ENCODE data around the gene PLCG1. TPM values are rescaled to one million over a fixed set of nuclear protein-coding genes. Genes with fewer than 3 reads are reported as not detected.
A peak's percentile ranks its signal among the peaks of the same experiment; 100 is the strongest.

PLCG1 gene
- total and polyA plus RNA-seq, 2 of the 8 experiments (the other 6 are each of a cell fraction or from before 2014, with no cell fraction given), result 103 to 154 TPM

DNA sequence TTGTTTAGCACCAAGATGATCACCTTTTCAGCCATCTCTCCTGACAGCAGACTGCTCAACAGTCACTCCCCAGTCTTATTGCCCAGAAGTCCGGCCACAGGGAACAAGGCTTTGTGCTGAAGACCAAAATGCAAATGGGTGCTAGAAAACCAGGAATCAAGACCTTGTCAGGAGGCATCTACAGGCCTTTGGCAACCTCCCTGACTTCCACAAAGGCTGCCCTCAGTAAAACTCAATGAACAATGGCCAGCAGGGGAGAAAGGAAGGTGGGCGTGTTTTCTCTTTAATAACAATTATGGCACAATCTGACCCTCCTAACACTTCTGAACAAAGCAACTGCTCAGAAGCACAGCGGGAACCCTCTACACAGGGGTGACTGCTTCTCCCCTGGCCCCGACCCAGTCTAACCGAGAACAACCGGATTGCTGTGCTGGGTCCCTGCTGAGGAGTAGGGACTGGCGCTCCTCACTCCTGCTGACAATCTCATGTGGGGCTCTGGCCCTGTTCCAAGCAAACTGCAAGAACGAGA is 41.6 kb downstream of the PLCG1 start:
- FAIRE-seq (no peak), DNase-seq (ENCODE audit: low read depth in 1 of 2, low spot score in 2 of 2) (peak in 1 of 2 experiments; percentile 46)
- Histone ChIP-seq H2BK15ac (ENCODE audit: low read length) (no peak overlapping the region), H3K23me2 (ENCODE audit: low read depth, low read length) (no peaks in the 10 kb centered on the region), H2AFZ (ENCODE audit: low read length) (no peak overlapping the region), H2BK12ac (ENCODE audit: low read depth, low read length) (no peak overlapping the region), H3K9me3 (ENCODE audit: insufficient read depth in 2 of 2, low read depth in 1 of 2, low read length in 1 of 2) (no peaks in the 10 kb centered on the region), H4K5ac (ENCODE audit: insufficient read length, low read depth, low read length) (no peak overlapping the region), H4K8ac (ENCODE audit: extremely low read depth, insufficient read depth, low read length) (no peak overlapping the region), H3K4me2 (ENCODE audit: insufficient read depth in 1 of 2, low read depth in 2 of 2, low read length in 2 of 2) (no peak overlapping the region), H3K4ac (replicated peaks; ENCODE audit: insufficient read length, low read depth, low read length) (no peak overlapping the region), H3K23ac (ENCODE audit: insufficient read length) (no peak overlapping the region), H3K4me1 (replicated peaks in 1 of 4; ENCODE audit: control insufficient read depth in 3 of 4, insufficient read depth in 4 of 4, low read length in 3 of 4) (peaks cover 0 to 4% (median 0%) of the 10 kb centered on the region in 4 experiments; a peak in 1 of 7 replicates), H3K18ac (ENCODE audit: extremely low read depth, low read length) (no peak overlapping the region), H3K27ac (ENCODE audit: low read depth, low read length) (no peak overlapping the region), H2BK120ac (replicated peaks; ENCODE audit: low read depth, low read length) (no peak overlapping the region), H3K27me3 (replicated peaks in 1 of 4; ENCODE audit: control insufficient read depth in 3 of 4, extremely low read depth in 1 of 4, insufficient read depth in 3 of 4, low read length in 3 of 4) (no peaks in the 10 kb centered on the region), H2BK20ac (ENCODE audit: low read length) (no peak overlapping the region), H4K20me1 (replicated peaks in 1 of 2; ENCODE audit: control insufficient read depth in 1 of 2, insufficient read depth in 2 of 2, low read length in 2 of 2) (peaks cover 0 to 6% of the 10 kb centered on the region in 2 experiments), H4K91ac (replicated peaks; ENCODE audit: insufficient read length, low read length) (no peak overlapping the region), H3K9ac (replicated peaks in 1 of 4; ENCODE audit: extremely low read depth in 1 of 4, low read depth in 3 of 4, low read length in 3 of 4) (no peak overlapping the region), H2AK5ac (ENCODE audit: low read depth, low read length) (no peak overlapping the region), H3K79me1 (ENCODE audit: low read depth, low read length) (no peaks in the 10 kb centered on the region), H3K4me3 (ENCODE audit: extremely low read depth in 1 of 4, insufficient read depth in 2 of 4, low read depth in 3 of 4, low read length in 4 of 4) (no peak overlapping the region), H2BK5ac (ENCODE audit: low read depth, low read length) (no peak overlapping the region; the same call in 1 of the 2 replicates), H3K56ac (replicated peaks; ENCODE audit: insufficient read length, low read depth, low read length) (no peak overlapping the region), H3K14ac (ENCODE audit: insufficient read length) (no peak overlapping the region), H3K79me2 (ENCODE audit: control insufficient read depth in 1 of 2, insufficient read depth in 2 of 2, low read length in 2 of 2) (no peaks in the 10 kb centered on the region), H3K36me3 (ENCODE audit: control insufficient read depth in 2 of 4, insufficient read depth in 4 of 4, low read length in 3 of 4) (peaks cover 11 to 34% (median 26%) of the 10 kb centered on the region in 4 experiments)
- no peak for TF ChIP-seq EP300 (IDR thresholded peaks at IDR 0.05; ENCODE audit: borderline replicate concordance in 1 of 2, low read depth in 2 of 2, low read length in 2 of 2)
- whole genome bisulfite sequencing, 2 experiments (ENCODE audit: extremely low coverage in 1 of 2, insufficient coverage in 1 of 2, insufficient read length in 1 of 2, insufficient replicate concordance in 2 of 2, low coverage in 1 of 2, low lambda C conversion rate in 2 of 2, missing lambda C conversion rate in 1 of 2), result 88% methylated on average over 8 of the region's 8 CpGs; no CpG with 5 or more reads in 1 of the 2 experiments
- ChIA-PET POLR2A (ENCODE audit: partially characterized antibody) (interaction anchor here (0.7 to 2.8 kb wide), 2 partner anchors 11 to 37 kb away, joined by 4 to 23 read pairs; no protein-coding TSS in a partner anchor), CTCF (ENCODE audit: partially characterized antibody) (interaction anchor here (0.6 to 1.3 kb wide), 3 partner anchors 18 to 175 kb away, joined by 3 read pairs; no protein-coding TSS in a partner anchor)
